Tibial nerve (tissue), 4 donors: Measurements from ENCODE around the gene NCR2.

ENCODE experiments used
- CTCF ChIP-seq, 5 experiments: fragments of 200-600 bp in 3 of 5; fragments of 450-650 bp in 2 of 5; sonication (generic) in 3 of 5; IDR thresholded peaks; one replicate each; pipeline ENCODE4 v1.5.1; 2016 to 2019; ENCODE audit warnings: antibody characterized with exemption in 5 of 5, mild to moderate bottlenecking in 3 of 5, moderate library complexity in 2 of 5
- EP300 ChIP-seq, 2 donors: sonication (generic); formaldehyde crosslinking; IDR thresholded peaks; one replicate each; pipeline ENCODE4 v1.6.1; 2017; ENCODE audit warnings: antibody characterized with exemption in 2 of 2, mild to moderate bottlenecking in 1 of 2

DNA sequence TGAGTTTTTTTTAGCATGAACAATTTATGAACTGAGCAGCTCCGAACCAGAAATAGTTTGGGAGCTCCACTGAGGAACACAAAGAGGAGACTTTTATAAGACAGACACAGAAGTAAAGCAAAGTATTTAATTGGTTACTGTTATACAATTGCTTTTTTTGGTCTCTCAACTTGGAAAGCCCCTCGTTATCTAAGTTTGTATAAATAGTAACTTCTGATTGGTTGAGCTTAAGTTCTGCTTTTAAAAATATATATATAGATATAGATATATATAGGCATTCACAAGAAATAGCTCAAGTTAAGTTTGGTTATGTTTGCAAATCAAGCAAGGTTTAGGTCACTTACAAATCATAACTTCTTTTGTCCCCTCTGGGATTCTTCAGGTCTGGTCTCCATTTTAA is 20.2 kb upstream of the NCR2 start:
- no peak for TF ChIP-seq CTCF (IDR thresholded peaks at IDR 0.05)
- no peak for TF ChIP-seq EP300 (IDR thresholded peaks at IDR 0.05)
